ENCODE data around the gene NXPE2.

NXPE2 gene

GRCh38 chr11:114746013-114746412, 67.7 kb downstream of the NXPE2 start:
- DNase-seq: no peak
